Erythroblast (primary cell): ENCODE data around the gene RNF213.

Source experiments
- GATA1 ChIP-seq: IDR thresholded peaks from 2 replicates; pipeline ENCODE4 v1.6.1; 2011; ENCODE audit warnings: low read depth, mild to moderate bottlenecking, control low read depth, low read length, moderate library complexity
- POLR2A ChIP-seq: IDR thresholded peaks from 2 replicates; pipeline ENCODE4 v1.6.1; 2011; ENCODE audit warnings: mild to moderate bottlenecking, low read length

- no peak for TF ChIP-seq POLR2A
- no peak for TF ChIP-seq GATA1
Observed at GRCh38 chr17:80316927-80317705, 56.5 kb downstream of the RNF213 start.
